B cell (primary cell): ENCODE data around the gene RNF175. TPM values are rescaled to one million over a fixed set of nuclear protein-coding genes. Genes with fewer than 3 reads are reported as not detected.

Experiments
- ATAC-seq: fragments of 200-7000 bp; cut with Tn5 transposase; one replicate; pipeline ENCODE4 v1.10.0; 2021; ENCODE audit warnings: low read depth, mild to moderate bottlenecking, moderate number of reproducible peaks, moderate library complexity
- CTCF ChIA-PET: fragments of 350-600 bp; sonication (Branson Sonifier 250); formaldehyde crosslinking; loops from one replicate; lab custom pipeline; 2021; ENCODE audit warnings: antibody characterized with exemption, inconsistent platforms; lab: Charles Lee
- POLR2A ChIA-PET: fragments of 350-600 bp; sonication (Branson Sonifier 250); formaldehyde crosslinking; loops from one replicate; lab custom pipeline; 2021; ENCODE audit warnings: antibody characterized with exemption; lab: Charles Lee
- DNase-seq: peaks from one replicate; pipeline ENCODE4 v3.0.0; 2013
- H2AFZ ChIP-seq: 2 replicates; pipeline ENCODE4 v1.6.1; 2012; ENCODE audit warnings: mild to moderate bottlenecking, low read depth, low read length; ENCODE audit not compliant: insufficient read depth, poor library complexity, severe bottlenecking
- H3K27ac ChIP-seq, 2 donors: 1 replicate in 1 of 2; 2 replicates in 1 of 2; pipeline ENCODE4 v1.5.1; 2012 to 2013; ENCODE audit warnings: low read length in 2 of 2, mild to moderate bottlenecking in 2 of 2, moderate library complexity in 1 of 2
- H3K27me3 ChIP-seq, 4 experiments: fragments of 200-600 bp in 1 of 4; sonication (generic) in 1 of 4; replicated peaks in 1 of 4; 1 replicate in 2 of 4; 2 replicates in 2 of 4; pipeline versions ENCODE4 v1.6.1 to v1.7.0; 2013 to 2016; ENCODE audit warnings: low read length in 3 of 4, mild to moderate bottlenecking in 2 of 4, mixed read lengths in 1 of 4, moderate library complexity in 1 of 4; ENCODE audit not compliant: insufficient read depth in 4 of 4, control insufficient read depth in 3 of 4; ENCODE audit errors: control extremely low read depth in 1 of 4
- H3K36me3 ChIP-seq, 2 experiments: replicated peaks in 1 of 2; 1 replicate in 1 of 2; 2 replicates in 1 of 2; pipeline versions ENCODE4 v1.6.1 to v1.7.1; 2013; ENCODE audit warnings: low read length in 1 of 2; ENCODE audit not compliant: insufficient read depth in 2 of 2, control insufficient read depth in 1 of 2; ENCODE audit errors: control extremely low read depth in 1 of 2, extremely low read depth in 1 of 2
- H3K4me1 ChIP-seq, 2 donors: fragments of 200-600 bp in 1 of 2; sonication (generic) in 1 of 2; 1 replicate in 1 of 2; 2 replicates in 1 of 2; pipeline versions ENCODE4 v1.5.1 to v1.6.1; 2013 to 2017; ENCODE audit warnings: low read length in 2 of 2; ENCODE audit not compliant: control insufficient read depth in 2 of 2, insufficient read depth in 2 of 2
- H3K4me2 ChIP-seq: replicated peaks from 2 replicates; pipeline ENCODE3; 2012; ENCODE audit warnings: mild to moderate bottlenecking, low read depth, low read length; ENCODE audit not compliant: poor library complexity, severe bottlenecking
- H3K4me3 ChIP-seq, 5 experiments: fragments of 200-600 bp in 1 of 5; sonication (generic) in 1 of 5; 1 replicate in 3 of 5; 2 replicates in 2 of 5; pipeline versions ENCODE4 v1.5.1 to v1.7.0; 2011 to 2016; ENCODE audit warnings: low read length in 4 of 5, mild to moderate bottlenecking in 4 of 5, low read depth in 2 of 5, control low read depth in 1 of 5, moderate library complexity in 1 of 5; ENCODE audit not compliant: insufficient read depth in 1 of 5; ENCODE audit errors: control extremely low read depth in 1 of 5, extremely low read depth in 1 of 5
- H3K79me2 ChIP-seq: fragments of 200-600 bp; sonication (generic); one replicate; pipeline ENCODE4 v1.6.0; 2016; ENCODE audit warnings: low read length; ENCODE audit not compliant: control insufficient read depth, insufficient read depth
- H3K9ac ChIP-seq: fragments of 200-600 bp; sonication (generic); 2 replicates; pipeline ENCODE4 v1.6.1; 2017; ENCODE audit warnings: mild to moderate bottlenecking, low read length, moderate library complexity
- H3K9me3 ChIP-seq, 3 donors: one replicate each; pipeline versions ENCODE4 v1.6.1 to v1.7.1; 2013; ENCODE audit warnings: low read length in 2 of 3; ENCODE audit not compliant: control insufficient read depth in 2 of 3, insufficient read depth in 1 of 3; ENCODE audit errors: control extremely low read depth in 1 of 3
- H4K20me1 ChIP-seq: 2 replicates; pipeline ENCODE4 v1.6.0; 2012; ENCODE audit warnings: mild to moderate bottlenecking, low read length; ENCODE audit not compliant: insufficient read depth, control insufficient read depth, poor library complexity, severe bottlenecking
- H3K27ac Mint-ChIP-seq: one replicate; pipeline ENCODE4 v1.8.0; 2021; ENCODE audit warnings: mixed read lengths
- H3K27me3 Mint-ChIP-seq: one replicate; pipeline ENCODE4 v1.8.0; 2021; ENCODE audit warnings: mixed read lengths
- H3K4me1 Mint-ChIP-seq: one replicate; pipeline ENCODE4 v1.8.0; 2021; ENCODE audit warnings: mixed read lengths
- H3K4me3 Mint-ChIP-seq: one replicate; pipeline ENCODE4 v1.8.0; 2021; ENCODE audit warnings: mixed read lengths
- H3K9me3 Mint-ChIP-seq: one replicate; pipeline ENCODE4 v1.8.0; 2022; ENCODE audit warnings: mixed read lengths; ENCODE audit not compliant: insufficient read depth
- CTCF ChIP-seq: fragments of 200-600 bp; IDR thresholded peaks from one replicate; pipeline ENCODE4 v1.8.0; 2022; ENCODE audit warnings: antibody characterized with exemption, mild to moderate bottlenecking
- EZH2 ChIP-seq: IDR thresholded peaks from 2 replicates; pipeline ENCODE4 v1.6.1; 2012; ENCODE audit warnings: borderline replicate concordance, low read depth, mild to moderate bottlenecking, moderate library complexity, low read length; ENCODE audit not compliant: insufficient read depth, poor library complexity, severe bottlenecking
- WGBS: methylation state at CpG from one replicate; pipeline ENCODE4 v1.1.5; 2013; ENCODE audit warnings: missing lambda C conversion rate; ENCODE audit not compliant: insufficient coverage; 5-methylcytosine and 5-hydroxymethylcytosine counted together
- intact Hi-C: fragments of 100-400 bp; cut with micrococcal nuclease; formaldehyde crosslinking; loops from one replicate; pipeline ENCODE4 v1.10.0; 2022
- polyA plus RNA-seq: library from polyadenylated mRNA; depleted of rRNA; stranded (reverse); fragments of >200 nt; gene quantifications from 2 replicates; pipeline ENCODE4 v1.2.3, GENCODE V29; 2012
- total RNA-seq, 2 donors: library from RNA; stranded (reverse); fragments of 120-200 nt in 1 of 2; gene quantifications; 1 replicate in 1 of 2; 2 replicates in 1 of 2; pipeline versions ENCODE4 v1.2.3 to v1.2.4, GENCODE V29; 2013 to 2022

Gene RNF175
- total and polyA plus RNA-seq, 2 donors (not counting 1 experiment from before 2014, with no cell fraction given): not detected

- no peaks in the 10 kb centered on the region for H4K20me1 ChIP-seq
- no peak overlapping the region for H3K9ac ChIP-seq
- no peak overlapping the region for H3K27ac ChIP-seq
- peak overlapping the region; percentile 80 for H3K4me3 Mint-ChIP-seq
- peaks cover 0 to 4% (median 0%) of the 10 kb centered on the region in 3 donors for H3K9me3 ChIP-seq
- intact Hi-C loops: no loop called here
- no peak for ATAC-seq
- POLR2A ChIA-PET: no interaction called here
- peaks cover 46% of the 10 kb centered on the region for H3K4me1 Mint-ChIP-seq
- CTCF ChIA-PET: interaction anchor here (1.9 kb wide), 1 partner anchor 8 kb away, joined by 6 read pairs; no protein-coding TSS in a partner anchor
- peaks cover 81% of the 10 kb centered on the region for H3K27me3 Mint-ChIP-seq
- H3K4me2 ChIP-seq: peak overlapping the region; percentile 79
- peak; percentile 20 for DNase-seq
- no peaks in the 10 kb centered on the region for H3K9me3 Mint-ChIP-seq
- H3K4me3 ChIP-seq: peak overlapping the region in 1 of 5 experiments; percentile 56
- no peaks in the 10 kb centered on the region for H3K36me3 ChIP-seq
- no peak for TF ChIP-seq CTCF
- no peak for TF ChIP-seq EZH2
- peaks cover 0 to 80% (median 56%) of the 10 kb centered on the region in 4 experiments for H3K27me3 ChIP-seq
- no peak overlapping the region for H3K27ac Mint-ChIP-seq
- 7% methylated on average over 13 of the region's 15 CpGs for WGBS
- peaks cover 46 to 50% of the 10 kb centered on the region in 2 donors for H3K4me1 ChIP-seq
- H2AFZ ChIP-seq: peak overlapping the region; percentile 25
- H3K79me2 ChIP-seq: no peaks in the 10 kb centered on the region
These were observed 28.2 kb upstream of the RNF175 start for GRCh38 chr4:153788051-153788412.

DNA sequence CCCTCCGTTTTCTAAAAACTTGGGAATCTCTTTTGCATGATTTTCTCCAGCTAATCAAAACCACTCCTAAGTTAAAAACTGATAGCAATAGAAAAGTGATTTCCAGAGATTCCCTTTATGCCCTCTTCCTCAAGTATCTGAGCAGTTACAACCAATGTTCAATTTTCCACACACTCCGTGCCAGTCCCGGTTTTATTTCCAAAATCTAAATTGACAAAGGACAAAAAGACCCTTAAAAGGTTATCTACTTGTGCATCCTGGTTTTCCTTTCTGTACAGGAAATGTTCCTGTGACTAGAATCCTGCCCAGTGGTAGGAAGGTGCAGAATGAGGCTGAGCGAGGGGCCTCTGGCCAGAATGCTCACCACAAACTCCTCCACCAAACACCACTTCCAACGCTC is 27.8 kb upstream of the RNF175 start:
- H3K9ac ChIP-seq: no peak overlapping the region
- H3K4me2 ChIP-seq: no peak overlapping the region
- ChIA-PET CTCF (interaction anchor here (1.9 kb wide), 1 partner anchor 9 kb away, joined by 6 read pairs; no protein-coding TSS in a partner anchor), POLR2A (no interaction called here)
- TF ChIP-seq EZH2 (no peak), CTCF (no peak)
- no peaks in the 10 kb centered on the region for H3K79me2 ChIP-seq
- Mint-ChIP-seq H3K27ac (no peak overlapping the region), H3K27me3 (peaks cover 80% of the 10 kb centered on the region), H3K9me3 (no peaks in the 10 kb centered on the region), H3K4me1 (peaks cover 42% of the 10 kb centered on the region), H3K4me3 (peak overlapping the region; percentile 80)
- ATAC-seq: no peak
- no peak overlapping the region for H3K4me3 ChIP-seq
- peaks cover 43 to 45% of the 10 kb centered on the region in 2 donors for H3K4me1 ChIP-seq
- H2AFZ ChIP-seq: no peak overlapping the region
- intact Hi-C loops: no loop called here
- peaks cover 0 to 4% (median 0%) of the 10 kb centered on the region in 3 donors for H3K9me3 ChIP-seq
- peaks cover 0 to 79% (median 54%) of the 10 kb centered on the region in 4 experiments for H3K27me3 ChIP-seq
- no peaks in the 10 kb centered on the region for H4K20me1 ChIP-seq
- DNase-seq: no peak
- H3K36me3 ChIP-seq: no peaks in the 10 kb centered on the region
- no peak overlapping the region for H3K27ac ChIP-seq
- WGBS: no CpG with 5 or more reads among the region's 5 CpGs
